Keratinocyte (primary cell): ENCODE measurements around the gene IGSF6. TPM values are rescaled to one million over a fixed set of nuclear protein-coding genes. Genes with fewer than 3 reads are reported as not detected.

Source experiments
- DNase-seq: peaks from one replicate; pipeline ENCODE4 v3.0.0-alpha.2; 2011; ENCODE audit warnings: low read depth, missing footprints, low spot score
- FAIRE-seq: peaks from 2 replicates; lab custom pipeline; 2011; peaks lifted over from hg19 to GRCh38; lab: Jason Lieb, UNC
- H2AFZ ChIP-seq: 2 replicates; pipeline ENCODE4 v1.6.0; 2012; ENCODE audit warnings: low read length, control low read depth, inconsistent platforms; ENCODE audit not compliant: control insufficient read depth
- H3K27ac ChIP-seq: 2 replicates; pipeline ENCODE4 v1.5.1; 2011; ENCODE audit warnings: low read length; ENCODE audit not compliant: control insufficient read depth, insufficient read depth
- H3K27me3 ChIP-seq: 3 replicates; pipeline ENCODE4 v1.6.0; 2011; ENCODE audit warnings: low read length; ENCODE audit not compliant: control insufficient read depth, insufficient read depth; ENCODE audit errors: extremely low read depth
- H3K36me3 ChIP-seq, 2 experiments: 2 replicates in 1 of 2; 3 replicates in 1 of 2; pipeline ENCODE4 v1.5.1; 2011; ENCODE audit warnings: low read length in 2 of 2, mild to moderate bottlenecking in 1 of 2; ENCODE audit not compliant: control insufficient read depth in 2 of 2, insufficient read depth in 2 of 2; ENCODE audit errors: extremely low read depth in 1 of 2
- H3K4me1 ChIP-seq: 3 replicates; pipeline ENCODE4 v1.5.1; 2011; ENCODE audit warnings: low read length; ENCODE audit not compliant: control insufficient read depth, insufficient read depth; ENCODE audit errors: extremely low read depth
- H3K4me2 ChIP-seq: 3 replicates; pipeline ENCODE4 v1.6.0; 2011; ENCODE audit warnings: low read depth, low read length; ENCODE audit not compliant: control insufficient read depth, insufficient read depth; ENCODE audit errors: extremely low read depth
- H3K4me3 ChIP-seq, 3 experiments: fragments of 200-600 bp in 1 of 3; sonication (generic) in 1 of 3; 2 replicates in 2 of 3; 3 replicates in 1 of 3; pipeline ENCODE4 v1.5.1; 2011 to 2016; ENCODE audit warnings: low read length in 3 of 3, mild to moderate bottlenecking in 3 of 3, control low read depth in 2 of 3, inconsistent platforms in 1 of 3, low read depth in 1 of 3, mixed read lengths in 1 of 3, mixed run types in 1 of 3, moderate library complexity in 1 of 3; ENCODE audit not compliant: control insufficient read depth in 2 of 3, insufficient read depth in 2 of 3; ENCODE audit errors: extremely low read depth in 1 of 3
- H3K79me2 ChIP-seq: 2 replicates; pipeline ENCODE4 v1.6.0; 2012; ENCODE audit warnings: low read length; ENCODE audit not compliant: control insufficient read depth, insufficient read depth
- H3K9ac ChIP-seq: 3 replicates; pipeline ENCODE4 v1.6.0; 2011; ENCODE audit warnings: low read length; ENCODE audit not compliant: control insufficient read depth, insufficient read depth; ENCODE audit errors: extremely low read depth
- H3K9me1 ChIP-seq: 3 replicates; pipeline ENCODE4 v1.6.0; 2011; ENCODE audit warnings: low read length; ENCODE audit not compliant: control insufficient read depth, insufficient read depth; ENCODE audit errors: extremely low read depth
- H3K9me3 ChIP-seq: 2 replicates; pipeline ENCODE4 v1.5.1; 2012; ENCODE audit warnings: low read depth, low read length; ENCODE audit not compliant: control insufficient read depth
- H4K20me1 ChIP-seq: 3 replicates; pipeline ENCODE4 v1.6.0; 2011; ENCODE audit warnings: low read length; ENCODE audit not compliant: control insufficient read depth, insufficient read depth; ENCODE audit errors: extremely low read depth
- CTCF ChIP-seq, 3 experiments: IDR thresholded peaks in 1 of 3; conservative IDR thresholded peaks in 1 of 3; optimal IDR thresholded peaks in 1 of 3; 2 replicates in 2 of 3; 3 replicates in 1 of 3; pipeline versions ENCODE3 to v1.5.1; 2011; ENCODE audit warnings: low read length in 3 of 3, mild to moderate bottlenecking in 3 of 3, moderate library complexity in 2 of 3, control low read depth in 1 of 3, inconsistent platforms in 1 of 3; ENCODE audit not compliant: insufficient read depth in 2 of 3; ENCODE audit errors: extremely low read depth in 1 of 3
- EZH2 ChIP-seq: IDR thresholded peaks from one replicate; pipeline ENCODE4 v1.6.1; 2012; ENCODE audit warnings: inconsistent platforms, mild to moderate bottlenecking, low read length, moderate library complexity
- dilution Hi-C: fragments of 300-500 bp; cut with MboI; formaldehyde crosslinking; loops from one replicate; pipeline ENCODE4 v1.7.0; 2020; ENCODE audit warnings: low sequenced_read_pairs; ENCODE audit not compliant: extremely low pct_ligation_motif_present
- polyA plus RNA-seq, 5 experiments: library from polyadenylated mRNA; depleted of rRNA in 3 of 5; stranded (reverse) in 3 of 5; stranded (forward) in 1 of 5; unstranded in 1 of 5; fragments of >200 nt; gene quantifications; 1 replicate in 1 of 5; 2 replicates in 3 of 5; 3 replicates in 1 of 5; pipeline versions ENCODE4 v1.2.1 to v1.2.3, GENCODE V29; 2011 to 2012; ENCODE audit warnings: missing spikeins in 2 of 5, low read depth in 1 of 5, low replicate concordance in 1 of 5

The IGSF6 gene
- polyA plus RNA-seq, 1 donor (not counting 4 experiments of a cell fraction or from before 2014, with no cell fraction given): not detected

GRCh38 chr16:21685034-21685455 lies 32.6 kb upstream of the IGSF6 start:
- H3K4me1 ChIP-seq: no peaks in the 10 kb centered on the region
- H3K27me3 ChIP-seq: no peaks in the 10 kb centered on the region
- DNase-seq (no peak), FAIRE-seq (no peak)
- H2AFZ ChIP-seq: no peak overlapping the region
- H3K4me3 ChIP-seq: no peak overlapping the region
- H3K79me2 ChIP-seq: no peaks in the 10 kb centered on the region
- dilution Hi-C loops: no loop called here
- no peaks in the 10 kb centered on the region for H3K36me3 ChIP-seq
- H4K20me1 ChIP-seq: no peaks in the 10 kb centered on the region
- H3K9me1 ChIP-seq: no peaks in the 10 kb centered on the region
- no peak for TF ChIP-seq CTCF (optimal IDR thresholded peaks at IDR 0.05 in 1 of 3, IDR thresholded peaks at IDR 0.05 in 1 of 3, conservative IDR thresholded peaks at IDR 0.05 in 1 of 3; ENCODE audit: extremely low read depth in 1 of 3, insufficient read depth in 2 of 3, low read length in 3 of 3)
- TF ChIP-seq EZH2: no peak
- no peak overlapping the region for H3K4me2 ChIP-seq
- H3K9me3 ChIP-seq: no peaks in the 10 kb centered on the region
- H3K27ac ChIP-seq: no peak overlapping the region
- no peak overlapping the region for H3K9ac ChIP-seq

- dilution Hi-C loops: no loop called here
- Histone ChIP-seq H3K4me2 (no peak overlapping the region), H3K9me1 (no peaks in the 10 kb centered on the region), H3K27me3 (no peaks in the 10 kb centered on the region), H3K27ac (no peak overlapping the region), H3K79me2 (no peaks in the 10 kb centered on the region), H3K4me3 (no peak overlapping the region), H3K9ac (no peak overlapping the region), H3K9me3 (no peaks in the 10 kb centered on the region), H3K36me3 (no peaks in the 10 kb centered on the region), H3K4me1 (no peaks in the 10 kb centered on the region), H4K20me1 (no peaks in the 10 kb centered on the region), H2AFZ (no peak overlapping the region)
- FAIRE-seq (no peak), DNase-seq (no peak)
- no peak for TF ChIP-seq EZH2
- peak; percentile 61 to 69 (median 65) for TF ChIP-seq CTCF (optimal IDR thresholded peaks at IDR 0.05 in 1 of 3, IDR thresholded peaks at IDR 0.05 in 1 of 3, conservative IDR thresholded peaks at IDR 0.05 in 1 of 3; ENCODE audit: extremely low read depth in 1 of 3, insufficient read depth in 2 of 3, low read length in 3 of 3)
Measured at GRCh38 chr16:21684199-21684598, 31.8 kb upstream of the IGSF6 start.
